NCI-H2196 (cell line): ENCODE data around the gene LENG9.
"Not testable (repeated sequence)": the region's sequence is repeated elsewhere in the genome, so short reads cannot be mapped to it uniquely, and the experiment has no call there.

Experiments used
- DNase-seq: peaks from one replicate; lab custom pipeline; 2025; ENCODE audit not compliant: unreplicated experiment; lab: John Stamatoyannopoulos, UW

LENG9 gene

GRCh38 chr19:54480051-54480450 is 16.5 kb upstream of the LENG9 start:
- DNase-seq, result no peak

- DNase-seq, result peak; percentile 53
Measured at GRCh38 chr19:54478677-54479266, 15.2 kb upstream of the LENG9 start.

GRCh38 chr19:54477650-54478049 is 14.1 kb upstream of the LENG9 start:
- DNase-seq, result no peak

GRCh38 chr19:54475706-54476105 is 12.1 kb upstream of the LENG9 start:
- no peak for DNase-seq

GRCh38 chr19:54473892-54474372 is 10.4 kb upstream of the LENG9 start:
- no peak for DNase-seq

- no peak for DNase-seq
Measured at GRCh38 chr19:54473071-54473891, 9.7 kb upstream of the LENG9 start, which contains the start of gene CDC42EP5. CDC42EP5 (minus strand) TSS chr19:54473296; CDS start chr19:54465547, 7,749 bp downstream.

- peak; percentile 26 for DNase-seq
Measured at GRCh38 chr19:54470991-54471782, 7.6 kb upstream of the LENG9 start.

GRCh38 chr19:54470276-54470887 is 6.8 kb upstream of the LENG9 start:
- no peak for DNase-seq

- DNase-seq, result no peak
Measured at GRCh38 chr19:54469496-54469934, 5.9 kb upstream of the LENG9 start.

- not testable (repeated sequence) for DNase-seq
Measured at GRCh38 chr19:54466110-54466480, 2.5 kb upstream of the LENG9 start.

- no peak for DNase-seq
Measured at GRCh38 chr19:54465426-54466109, 2.0 kb upstream of the LENG9 start.

GRCh38 chr19:54464630-54465425 is 1.2 kb upstream of the LENG9 start:
- DNase-seq, result peak; percentile 95

GRCh38 chr19:54464044-54464629 is 559 bp upstream of the LENG9 start:
- DNase-seq, result peak; percentile 100

GRCh38 chr19:54462655-54463530 is 685 bp downstream of the LENG9 start:
- DNase-seq, result peak; percentile 56

- DNase-seq, result no peak
Measured at GRCh38 chr19:54462047-54462654, 1.4 kb downstream of the LENG9 start.

GRCh38 chr19:54461613-54462012 is 2.0 kb downstream of the LENG9 start:
- no peak for DNase-seq

GRCh38 chr19:54461210-54461609 is 2.4 kb downstream of the LENG9 start:
- no peak for DNase-seq
